GM13976 (cell line): ENCODE results near the gene TEAD3.

Source experiments
- DNase-seq: peaks from one replicate; pipeline ENCODE4 v3.0.0; 2012; ENCODE audit warnings: low spot score
- CTCF ChIP-seq: IDR thresholded peaks from 2 replicates; pipeline ENCODE4 v1.5.1; 2012; ENCODE audit warnings: borderline replicate concordance, mild to moderate bottlenecking; ENCODE audit not compliant: insufficient read depth; ENCODE audit errors: extremely low read depth, missing control alignments, control extremely low read depth
- in situ Hi-C: fragments of 300-500 bp; cut with MboI; formaldehyde crosslinking; loops from one replicate; pipeline ENCODE4 v1.12.0; 2022; ENCODE audit warnings: low sequenced_read_pairs, mixed read lengths, inconsistent platforms; ENCODE audit not compliant: unreplicated experiment

Gene TEAD3

GRCh38 chr6:35473850-35474130 is 23.1 kb downstream of the TEAD3 start:
- no peak for TF ChIP-seq CTCF
- in situ Hi-C loops: no loop called here
- DNase-seq: peak; percentile 41

- no peak for DNase-seq
- in situ Hi-C loops: no loop called here
- TF ChIP-seq CTCF: no peak
Measured at GRCh38 chr6:35473075-35473849, 23.6 kb downstream of the TEAD3 start.

- no peak for DNase-seq
Measured at GRCh38 chr6:35471836-35472345, 25.0 kb downstream of the TEAD3 start.

GRCh38 chr6:35470663-35471120 is 26.2 kb downstream of the TEAD3 start:
- in situ Hi-C loops: no loop called here
- no peak for DNase-seq
- TF ChIP-seq CTCF: no peak

More at GRCh38 chr6:35471836-35472345, 25.0 kb downstream of the TEAD3 start:
- no peak for TF ChIP-seq CTCF
- in situ Hi-C loops: no loop called here

GRCh38 chr6:35469751-35470662 is 26.9 kb downstream of the TEAD3 start:
- DNase-seq: no peak
- in situ Hi-C loops: no loop called here
- TF ChIP-seq CTCF: no peak

- no peak for TF ChIP-seq CTCF
- no peak for DNase-seq
- in situ Hi-C loops: no loop called here
Measured at GRCh38 chr6:35468980-35469750, 27.7 kb downstream of the TEAD3 start.
